Measurements from ENCODE around the gene LAMTOR3.

The LAMTOR3 gene, protein sequence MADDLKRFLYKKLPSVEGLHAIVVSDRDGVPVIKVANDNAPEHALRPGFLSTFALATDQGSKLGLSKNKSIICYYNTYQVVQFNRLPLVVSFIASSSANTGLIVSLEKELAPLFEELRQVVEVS

GRCh38 chr4:99894161-99894997, at the start of gene LAMTOR3:
TSS of gene LAMTOR3 (minus strand) at chr4:99894427. CDS start at chr4:99893963, 464 bp downstream.
- in situ Hi-C loops (cut with HindIII; ENCODE audit: low sequenced_read_pairs) = no loop called here

DNA sequence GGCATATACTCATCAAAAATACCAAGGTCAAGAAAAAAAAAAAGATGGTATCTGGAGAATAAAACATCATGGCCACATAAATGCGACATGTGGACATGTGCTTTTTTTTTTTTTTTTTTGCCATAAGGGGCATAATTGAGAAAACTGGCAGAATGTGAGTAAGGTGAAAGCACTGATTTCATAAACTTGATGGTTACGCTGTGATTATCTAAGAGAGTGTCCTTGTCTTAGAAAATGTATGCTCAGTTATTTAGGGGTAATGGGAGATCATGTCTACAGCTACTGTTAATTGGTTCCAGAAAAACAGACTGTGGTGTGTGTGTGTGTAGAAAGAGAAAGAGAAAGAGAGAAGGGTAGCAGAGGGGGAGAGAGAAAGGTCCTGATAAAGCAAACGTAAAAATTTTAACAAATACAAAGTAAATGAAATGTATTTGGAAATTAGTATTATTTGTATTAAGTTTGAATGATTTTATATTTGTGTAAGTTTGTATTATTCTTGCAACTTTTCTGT, 44.1 kb upstream of the LAMTOR3 start:
- in situ Hi-C loops (cut with HindIII; ENCODE audit: low sequenced_read_pairs) = no loop called here

GRCh38 chr4:99934891-99935290, 40.7 kb upstream of the LAMTOR3 start:
- in situ Hi-C loops (cut with HindIII; ENCODE audit: low sequenced_read_pairs) = no loop called here

DNA sequence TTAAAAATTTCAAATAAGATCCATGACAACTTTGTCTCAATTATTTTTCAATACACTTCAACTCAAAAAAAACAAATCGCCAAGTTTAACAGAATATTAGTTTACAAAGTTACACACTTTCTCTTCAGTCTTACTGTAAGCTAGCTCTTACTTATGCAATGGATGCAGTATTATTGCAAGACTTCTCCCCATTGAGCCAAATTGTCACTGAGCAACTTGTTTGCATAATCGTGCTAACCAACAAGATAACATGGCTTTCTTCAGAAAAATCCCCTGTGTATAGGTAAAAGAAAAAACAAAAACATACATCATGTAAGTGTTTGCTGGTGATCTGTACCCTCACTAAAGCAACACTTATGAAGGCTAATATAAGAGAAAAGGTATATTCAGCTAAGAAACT, 33.3 kb upstream of the LAMTOR3 start:
- in situ Hi-C loops (cut with HindIII; ENCODE audit: low sequenced_read_pairs) = no loop called here

GRCh38 chr4:99921174-99921573, 26.9 kb upstream of the LAMTOR3 start:
- in situ Hi-C loops (cut with HindIII; ENCODE audit: low sequenced_read_pairs) = no loop called here

- in situ Hi-C loops (cut with HindIII; ENCODE audit: low sequenced_read_pairs) = no loop called here
Measured at GRCh38 chr4:99918656-99919055, 24.4 kb upstream of the LAMTOR3 start.

DNA sequence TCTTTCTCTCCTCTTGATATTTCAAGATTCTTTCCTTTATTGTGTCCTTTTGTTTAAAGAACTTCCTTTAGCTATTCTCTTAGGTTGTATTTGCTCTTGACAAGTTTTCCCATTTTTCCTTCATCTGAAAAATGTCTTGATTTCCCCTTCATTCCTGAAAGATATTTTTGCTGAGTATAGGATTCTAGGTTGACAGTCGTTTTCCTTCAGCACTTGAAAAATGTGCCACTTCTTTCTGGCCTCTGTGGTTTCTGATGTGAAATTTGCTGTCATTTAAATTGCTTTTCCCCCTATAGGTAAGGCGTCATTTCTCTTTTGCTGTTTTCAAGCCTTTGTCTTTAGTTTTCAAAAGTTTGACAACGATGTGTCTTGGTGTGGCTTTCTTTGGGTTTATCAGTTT, 23.3 kb upstream of the LAMTOR3 start:
- in situ Hi-C loops (cut with HindIII; ENCODE audit: low sequenced_read_pairs) = no loop called here

DNA sequence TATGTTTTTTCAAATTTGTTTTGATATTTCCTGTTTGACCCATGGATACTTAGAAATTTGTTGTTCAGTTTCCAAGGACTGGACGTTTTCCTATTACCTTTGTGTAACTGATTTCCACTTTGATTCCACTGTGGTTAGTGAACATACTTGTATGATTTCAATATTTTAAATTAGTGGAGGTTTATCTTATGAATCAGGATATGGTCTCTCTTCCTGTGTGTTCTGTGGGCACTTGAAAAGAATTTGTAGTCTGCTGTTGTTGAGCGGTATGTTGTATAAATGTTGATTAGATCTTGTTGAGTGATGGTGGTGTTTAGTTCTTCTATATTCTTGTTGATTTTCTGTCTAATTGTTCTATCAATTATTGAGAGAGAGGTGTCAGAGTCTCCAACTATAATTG, 21.2 kb upstream of the LAMTOR3 start:
- in situ Hi-C loops (cut with HindIII; ENCODE audit: low sequenced_read_pairs) = no loop called here

DNA sequence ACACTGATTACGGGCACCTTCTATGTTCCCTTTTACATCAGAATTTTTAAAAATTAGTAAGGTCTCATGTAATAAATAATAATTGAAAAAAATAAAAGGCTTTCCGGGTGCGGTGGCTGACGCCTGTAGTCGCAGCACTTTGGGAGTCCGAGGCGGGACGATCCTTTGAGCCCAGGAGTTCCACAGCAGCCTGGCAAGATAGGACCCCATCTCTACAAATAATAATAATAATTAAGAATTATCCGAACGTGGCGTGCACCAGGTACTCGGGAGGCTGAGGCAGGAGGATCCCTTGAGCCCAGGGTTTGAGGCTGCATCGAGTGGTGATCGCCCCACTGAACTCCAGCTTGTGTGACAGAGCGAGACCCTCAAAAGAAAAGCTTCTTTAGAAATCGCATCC, 771 bp upstream of the LAMTOR3 start:
- in situ Hi-C loops (cut with HindIII; ENCODE audit: low sequenced_read_pairs) = no loop called here

DNA sequence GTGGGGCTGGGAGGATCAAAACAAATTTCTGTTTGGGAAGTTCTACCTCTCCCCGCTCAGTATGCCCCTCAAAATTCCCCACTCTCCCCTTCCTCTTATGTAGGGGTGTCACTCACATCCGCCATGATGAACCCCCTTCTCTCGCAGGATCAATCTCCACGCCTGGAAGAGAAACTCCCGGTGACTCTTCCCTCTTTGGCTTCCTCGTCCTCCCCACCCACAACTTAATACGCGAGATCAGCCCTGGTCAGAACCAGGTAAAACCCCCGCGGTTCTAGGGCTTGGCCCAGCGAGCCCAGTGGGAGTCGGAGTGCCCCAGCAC, 427 bp downstream of the LAMTOR3 start:
- in situ Hi-C loops (cut with HindIII; ENCODE audit: low sequenced_read_pairs) = no loop called here

GRCh38 chr4:99893029-99893428, 1.2 kb downstream of the LAMTOR3 start:
- in situ Hi-C loops (cut with HindIII; ENCODE audit: low sequenced_read_pairs) = no loop called here

DNA sequence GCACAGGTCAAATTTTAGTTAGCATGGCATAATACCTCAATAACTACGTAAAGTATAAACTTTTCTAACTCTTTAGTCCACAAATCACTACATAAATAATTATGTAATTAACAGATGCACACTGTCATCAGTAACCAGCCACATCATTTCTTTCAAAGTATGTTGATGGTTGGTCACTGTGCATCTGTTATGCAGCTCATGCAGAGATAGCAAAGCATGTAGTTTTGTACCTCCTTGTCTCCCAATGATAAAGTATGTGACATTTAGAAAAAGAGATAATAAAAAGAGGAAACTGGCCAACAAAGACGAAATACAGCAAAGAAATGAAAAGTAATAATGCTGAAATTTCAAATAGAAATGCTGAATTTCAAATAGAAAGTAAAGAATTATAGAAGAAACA, 2.9 kb downstream of the LAMTOR3 start:
- in situ Hi-C loops (cut with HindIII; ENCODE audit: low sequenced_read_pairs) = no loop called here

DNA sequence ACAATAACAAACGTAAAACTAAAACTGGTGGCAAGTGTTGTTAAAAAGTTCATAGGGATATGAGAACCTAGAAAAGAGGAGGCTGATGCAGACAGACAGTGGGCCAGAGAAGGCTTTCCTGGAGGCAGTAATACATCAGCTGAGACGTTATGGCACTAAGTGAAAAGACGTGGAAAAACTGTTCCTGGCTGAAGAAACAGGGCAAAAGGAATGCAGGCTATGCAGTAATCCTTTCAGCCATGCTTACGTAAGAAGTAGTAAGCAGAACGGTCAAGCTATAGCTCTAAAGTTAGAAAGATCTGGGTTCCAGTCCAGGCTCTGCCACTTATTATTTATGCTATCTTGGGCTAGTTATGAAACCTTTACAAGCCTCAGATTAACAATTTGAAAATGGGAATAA, 6.4 kb downstream of the LAMTOR3 start:
- in situ Hi-C loops (cut with HindIII; ENCODE audit: low sequenced_read_pairs) = no loop called here

DNA sequence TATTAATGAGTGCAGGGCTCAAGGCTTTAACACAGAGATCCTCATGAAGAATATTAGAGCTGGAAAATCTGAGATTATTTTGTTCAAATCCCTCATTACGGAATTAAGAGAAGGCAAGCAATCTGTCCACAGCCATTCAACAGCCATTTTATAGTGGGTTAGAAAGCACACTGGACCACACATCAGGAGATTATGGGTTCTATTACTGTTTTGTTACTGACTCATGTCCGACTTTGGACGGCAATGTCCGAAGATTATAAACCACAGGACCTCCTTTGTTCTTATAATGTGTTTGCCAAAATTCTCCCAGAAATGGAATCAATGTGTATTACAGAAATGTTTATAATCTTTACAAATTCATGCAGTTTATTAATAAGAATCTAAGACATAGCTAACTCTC, 8.1 kb downstream of the LAMTOR3 start:
- in situ Hi-C loops (cut with HindIII; ENCODE audit: low sequenced_read_pairs) = no loop called here

DNA sequence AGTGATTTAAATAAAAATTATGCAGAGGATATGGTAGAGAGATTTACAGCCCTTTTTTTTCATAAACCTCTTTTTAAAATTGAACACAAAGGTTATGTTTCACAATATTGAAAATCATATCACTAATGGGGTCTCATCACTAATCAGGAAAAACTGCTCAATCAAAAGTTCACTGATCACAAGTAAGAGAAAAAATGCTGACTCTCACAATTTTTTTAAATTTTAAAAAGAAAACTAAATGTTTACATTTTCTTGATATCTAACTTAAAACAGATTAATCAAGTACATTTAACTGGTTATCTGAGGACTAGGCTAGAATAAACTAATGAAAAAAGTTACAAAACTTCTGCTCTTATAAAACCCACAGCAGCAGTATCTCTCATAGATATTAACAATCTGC, 8.5 kb downstream of the LAMTOR3 start:
- in situ Hi-C loops (cut with HindIII; ENCODE audit: low sequenced_read_pairs) = no loop called here

GRCh38 chr4:99885063-99885664, 9.1 kb downstream of the LAMTOR3 start:
- in situ Hi-C loops (cut with HindIII; ENCODE audit: low sequenced_read_pairs) = no loop called here

GRCh38 chr4:99879458-99879857, 14.8 kb downstream of the LAMTOR3 start:
- in situ Hi-C loops (cut with HindIII; ENCODE audit: low sequenced_read_pairs) = no loop called here

- in situ Hi-C loops (cut with HindIII; ENCODE audit: low sequenced_read_pairs) = no loop called here
Measured at GRCh38 chr4:99878604-99879003, 15.6 kb downstream of the LAMTOR3 start.

DNA sequence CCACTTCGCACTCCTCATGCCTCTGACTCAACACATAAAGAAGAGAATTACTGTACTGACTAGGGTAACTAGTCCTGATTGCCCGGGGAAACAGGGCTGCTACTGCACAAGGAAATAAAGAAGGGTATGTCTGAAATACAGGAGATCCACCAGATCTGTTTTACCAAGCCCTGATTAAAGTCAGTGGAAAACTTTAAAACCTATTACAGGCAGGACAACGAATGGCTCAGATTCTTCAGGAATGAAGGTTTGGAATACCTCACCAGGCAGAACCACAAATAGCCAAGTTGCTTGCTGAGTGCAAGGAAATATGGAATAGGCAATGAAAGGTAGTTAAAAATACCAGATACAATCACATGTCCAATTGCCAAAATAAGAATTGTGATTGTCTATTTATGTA, 17.3 kb downstream of the LAMTOR3 start:
- in situ Hi-C loops (cut with HindIII; ENCODE audit: low sequenced_read_pairs) = no loop called here

DNA sequence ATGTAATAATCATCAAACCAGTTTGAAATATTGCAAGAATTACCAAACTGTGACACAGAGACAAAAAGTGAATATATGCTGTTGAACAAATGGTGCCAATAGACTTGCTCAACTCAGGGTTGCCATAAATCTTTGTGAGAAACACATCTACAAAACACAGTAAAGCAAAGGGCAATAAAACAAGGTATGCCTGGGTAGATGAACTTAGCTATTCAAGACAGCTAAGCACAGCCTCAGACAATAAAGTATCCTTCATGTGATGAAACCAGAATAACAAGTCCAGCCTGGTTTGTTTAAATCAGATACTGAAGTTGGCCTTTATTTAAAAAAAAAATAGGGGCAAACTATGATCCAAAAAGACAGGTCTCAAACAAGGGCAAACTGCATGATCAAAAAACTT, 19.2 kb downstream of the LAMTOR3 start:
- in situ Hi-C loops (cut with HindIII; ENCODE audit: low sequenced_read_pairs) = no loop called here

- in situ Hi-C loops (cut with HindIII; ENCODE audit: low sequenced_read_pairs) = no loop called here
Measured at GRCh38 chr4:99872570-99872969, 21.7 kb downstream of the LAMTOR3 start.

- in situ Hi-C loops (cut with HindIII; ENCODE audit: low sequenced_read_pairs) = no loop called here
Measured at GRCh38 chr4:99868126-99868596, 26.1 kb downstream of the LAMTOR3 start.
